Endothelial cell of umbilical vein (primary cell): Measurements from ENCODE around the gene LCT. TPM values are rescaled to one million over a fixed set of nuclear protein-coding genes. Genes with fewer than 3 reads are reported as not detected.

Experiments used
- BruUV-seq: library from RNA; stranded (reverse); fragments of 400-500 nt; replicated peaks from 2 replicates; lab custom pipeline; 2021; lab: Mats Ljungman, UMichigan
- CTCF ChIA-PET: fragments of 300-600, 350-600 bp; sonication (Branson Sonifier 250); formaldehyde crosslinking; loops from one replicate; lab custom pipeline; 2021; ENCODE audit warnings: antibody characterized with exemption, inconsistent platforms; lab: Charles Lee
- POLR2A ChIA-PET: fragments of 300-600, 350-600 bp; sonication (Branson Sonifier 250); formaldehyde crosslinking; loops from one replicate; lab custom pipeline; 2021; ENCODE audit warnings: antibody characterized with exemption, inconsistent platforms; lab: Charles Lee
- DNase-seq: peaks from one replicate; pipeline ENCODE4 v3.0.0-alpha.2; 2011; ENCODE audit warnings: low read depth, low spot score
- FAIRE-seq: peaks from 2 replicates; lab custom pipeline; 2011; peaks lifted over from hg19 to GRCh38; lab: Jason Lieb, UNC
- H2AFZ ChIP-seq: 2 replicates; pipeline ENCODE4 v1.6.0; 2012; ENCODE audit warnings: low read depth, low read length, control low read depth, inconsistent platforms
- H3K27ac ChIP-seq: 2 replicates; pipeline ENCODE4 v1.5.1; 2011; ENCODE audit warnings: low read depth, mild to moderate bottlenecking, control low read depth, low read length, moderate library complexity; ENCODE audit not compliant: insufficient read depth
- H3K27me3 ChIP-seq, 2 experiments: 2 replicates each; pipeline versions ENCODE4 v1.6.0 to v1.6.1; 2011; ENCODE audit warnings: low read length in 2 of 2, mixed read lengths in 1 of 2; ENCODE audit not compliant: control insufficient read depth in 2 of 2, insufficient read depth in 2 of 2
- H3K36me3 ChIP-seq, 2 experiments: 2 replicates in 1 of 2; 3 replicates in 1 of 2; pipeline ENCODE4 v1.5.1; 2011; ENCODE audit warnings: low read length in 2 of 2, mild to moderate bottlenecking in 1 of 2, moderate library complexity in 1 of 2; ENCODE audit not compliant: control insufficient read depth in 2 of 2, insufficient read depth in 2 of 2; ENCODE audit errors: extremely low read depth in 1 of 2
- H3K4me1 ChIP-seq: 3 replicates; pipeline ENCODE4 v1.5.1; 2011; ENCODE audit warnings: mild to moderate bottlenecking, low read length; ENCODE audit not compliant: control insufficient read depth, insufficient read depth; ENCODE audit errors: extremely low read depth
- H3K4me2 ChIP-seq: 2 replicates; pipeline ENCODE4 v1.6.1; 2011; ENCODE audit warnings: low read length, control low read depth, mixed read lengths; ENCODE audit not compliant: insufficient read depth
- H3K4me3 ChIP-seq, 3 experiments: fragments of 200-600 bp in 1 of 3; sonication (generic), shearing (Covaris generic) in 1 of 3; replicated peaks in 1 of 3; 2 replicates each; pipeline ENCODE4 v1.5.1; 2011 to 2016; ENCODE audit warnings: control low read depth in 3 of 3, low read length in 3 of 3, mild to moderate bottlenecking in 2 of 3, inconsistent platforms in 1 of 3, low read depth in 1 of 3, moderate library complexity in 1 of 3; ENCODE audit not compliant: insufficient read depth in 1 of 3
- H3K79me2 ChIP-seq: 2 replicates; pipeline ENCODE4 v1.6.0; 2012; ENCODE audit warnings: low read length, inconsistent platforms; ENCODE audit not compliant: control insufficient read depth, insufficient read depth
- H3K9ac ChIP-seq: replicated peaks from 2 replicates; pipeline ENCODE3; 2011; ENCODE audit warnings: low read length, control low read depth; ENCODE audit not compliant: insufficient read depth; ENCODE audit errors: extremely low read depth
- H3K9me1 ChIP-seq: replicated peaks from 3 replicates; pipeline ENCODE4 v1.6.0; 2011; ENCODE audit warnings: mild to moderate bottlenecking, low read length; ENCODE audit not compliant: control insufficient read depth, insufficient read depth; ENCODE audit errors: extremely low read depth
- H3K9me3 ChIP-seq: replicated peaks from 2 replicates; pipeline ENCODE4 v1.5.1; 2012; ENCODE audit warnings: low read length, inconsistent platforms; ENCODE audit not compliant: control insufficient read depth, insufficient read depth
- H4K20me1 ChIP-seq: replicated peaks from 2 replicates; pipeline ENCODE3; 2011; ENCODE audit warnings: mild to moderate bottlenecking, low read length; ENCODE audit not compliant: control insufficient read depth, insufficient read depth; ENCODE audit errors: extremely low read depth
- EZH2 ChIP-seq: IDR thresholded peaks from 2 replicates; pipeline ENCODE4 v1.6.1; 2012; ENCODE audit warnings: borderline replicate concordance, low read depth, mild to moderate bottlenecking, moderate library complexity, low read length, inconsistent platforms; ENCODE audit not compliant: severe bottlenecking
- FOS ChIP-seq: IDR thresholded peaks from 2 replicates; pipeline ENCODE4 v1.6.1; 2011; ENCODE audit warnings: mild to moderate bottlenecking, low read length, moderate library complexity, borderline replicate concordance; ENCODE audit not compliant: insufficient read depth
- GATA2 ChIP-seq: IDR thresholded peaks from 2 replicates; pipeline ENCODE4 v1.7.0; 2011; ENCODE audit warnings: low read depth, mild to moderate bottlenecking, moderate library complexity, mixed read lengths, low read length; ENCODE audit not compliant: insufficient read length, insufficient read depth
- JUN ChIP-seq: IDR thresholded peaks from 2 replicates; pipeline ENCODE4 v1.6.1; 2011; ENCODE audit warnings: borderline replicate concordance, low read depth; ENCODE audit not compliant: insufficient read length, insufficient read depth
- MYC ChIP-seq: IDR thresholded peaks from one replicate; pipeline ENCODE4 v1.6.1; 2011; ENCODE audit warnings: mild to moderate bottlenecking, low read depth, low read length
- POLR2A ChIP-seq: IDR thresholded peaks from 2 replicates; pipeline ENCODE4 v1.6.1; 2012; ENCODE audit warnings: low read depth, mild to moderate bottlenecking, control low read depth, low read length
- POLR2AphosphoS5 ChIP-seq: IDR thresholded peaks from 2 replicates; pipeline ENCODE4 v1.6.1; 2012; ENCODE audit warnings: low read depth, mild to moderate bottlenecking, control low read depth, low read length, moderate library complexity; ENCODE audit not compliant: insufficient read depth
- dilution Hi-C: fragments of 300-500 bp; cut with MboI; formaldehyde crosslinking; loops from one replicate; pipeline ENCODE4 v1.15.0; 2019; ENCODE audit warnings: low sequenced_read_pairs; ENCODE audit not compliant: extremely low pct_ligation_motif_present
- intact Hi-C: fragments of 100-400 bp; cut with micrococcal nuclease; formaldehyde crosslinking; loops from one replicate; pipeline ENCODE4 v1.10.0; 2022
- polyA plus RNA-seq, 4 experiments: library from polyadenylated mRNA; depleted of rRNA in 3 of 4; stranded (reverse) in 3 of 4; unstranded in 1 of 4; fragments of >200 nt; gene quantifications; 2 replicates each; pipeline versions ENCODE4 v1.2.1 to v1.2.3, GENCODE V29; 2011 to 2012; ENCODE audit warnings: missing spikeins in 1 of 4
- total RNA-seq: library from RNA; stranded (reverse); gene quantifications from 2 replicates; pipeline ENCODE4 v1.2.3, GENCODE V29; 2021
- TF ChIP-seq, protein P1 (sequence below), 2 donors: IDR thresholded peaks; 1 replicate in 1 of 2; 2 replicates in 1 of 2; pipeline ENCODE4 v1.5.1; 2011; ENCODE audit warnings: low read length in 2 of 2, mild to moderate bottlenecking in 2 of 2, moderate library complexity in 2 of 2, control low read depth in 1 of 2, inconsistent platforms in 1 of 2, low read depth in 1 of 2; ENCODE audit not compliant: insufficient read depth in 1 of 2; ENCODE audit errors: extremely low read depth in 1 of 2
- TF ChIP-seq, protein P2 (sequence below): IDR thresholded peaks from 2 replicates; pipeline ENCODE4 v1.6.1; 2011; ENCODE audit not compliant: insufficient read depth, insufficient read length

The LCT gene
- total and polyA plus RNA-seq, 2 donors (not counting 3 experiments of a cell fraction or from before 2014, with no cell fraction given) = 0.07 TPM; not detected in 1

DNA sequence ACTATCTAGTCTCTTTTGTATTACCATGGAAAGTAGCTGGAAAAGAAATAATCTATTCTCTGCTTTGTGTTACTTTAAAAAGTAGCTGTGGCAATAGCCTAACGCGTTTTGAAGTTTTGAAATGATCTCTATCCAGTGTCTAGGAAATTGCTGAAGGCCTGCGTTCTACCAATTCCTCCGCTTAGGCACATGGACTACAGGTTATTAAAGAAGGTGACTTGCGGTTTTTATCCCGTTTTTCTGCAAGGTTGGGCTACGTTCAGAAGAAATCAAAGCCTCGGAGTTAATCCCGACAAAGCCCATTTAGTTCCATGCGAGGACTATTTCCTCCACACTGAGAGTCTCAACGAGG is 96.0 kb downstream of the LCT start:
- no peak overlapping the region for H3K4me3 ChIP-seq
- intact Hi-C loops = loop anchor here (1.0 to 5.0 kb wide), 4 partner anchors 56 to 822 kb away; partner anchors contain the start of genes CCNT2, MCM6, R3HDM1 and ZRANB3

More for the DNA sequence above, 96.0 kb downstream of the LCT start:
- TF ChIP-seq GATA2 (no peak), EZH2 (no peak), MYC (no peak), POLR2A (no peak), FOS (no peak), JUN (no peak), POLR2AphosphoS5 (no peak)
- TF ChIP-seq, protein P1, sequence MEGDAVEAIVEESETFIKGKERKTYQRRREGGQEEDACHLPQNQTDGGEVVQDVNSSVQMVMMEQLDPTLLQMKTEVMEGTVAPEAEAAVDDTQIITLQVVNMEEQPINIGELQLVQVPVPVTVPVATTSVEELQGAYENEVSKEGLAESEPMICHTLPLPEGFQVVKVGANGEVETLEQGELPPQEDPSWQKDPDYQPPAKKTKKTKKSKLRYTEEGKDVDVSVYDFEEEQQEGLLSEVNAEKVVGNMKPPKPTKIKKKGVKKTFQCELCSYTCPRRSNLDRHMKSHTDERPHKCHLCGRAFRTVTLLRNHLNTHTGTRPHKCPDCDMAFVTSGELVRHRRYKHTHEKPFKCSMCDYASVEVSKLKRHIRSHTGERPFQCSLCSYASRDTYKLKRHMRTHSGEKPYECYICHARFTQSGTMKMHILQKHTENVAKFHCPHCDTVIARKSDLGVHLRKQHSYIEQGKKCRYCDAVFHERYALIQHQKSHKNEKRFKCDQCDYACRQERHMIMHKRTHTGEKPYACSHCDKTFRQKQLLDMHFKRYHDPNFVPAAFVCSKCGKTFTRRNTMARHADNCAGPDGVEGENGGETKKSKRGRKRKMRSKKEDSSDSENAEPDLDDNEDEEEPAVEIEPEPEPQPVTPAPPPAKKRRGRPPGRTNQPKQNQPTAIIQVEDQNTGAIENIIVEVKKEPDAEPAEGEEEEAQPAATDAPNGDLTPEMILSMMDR (IDR thresholded peaks at IDR 0.05; ENCODE audit: extremely low read depth in 1 of 2, insufficient read depth in 1 of 2, low read depth in 1 of 2, low read length in 2 of 2) = no peak
- TF ChIP-seq, protein P2, sequence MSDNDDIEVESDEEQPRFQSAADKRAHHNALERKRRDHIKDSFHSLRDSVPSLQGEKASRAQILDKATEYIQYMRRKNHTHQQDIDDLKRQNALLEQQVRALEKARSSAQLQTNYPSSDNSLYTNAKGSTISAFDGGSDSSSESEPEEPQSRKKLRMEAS = no peak
- H4K20me1 ChIP-seq = peaks cover 5% of the 10 kb centered on the region
- no peak overlapping the region for H3K9ac ChIP-seq
- ChIA-PET CTCF (interaction anchor here (1.0 to 1.6 kb wide), 3 partner anchors 31 to 752 kb away, joined by 3 to 5 read pairs (median 3); no protein-coding TSS in a partner anchor), POLR2A (no interaction called here)
- H2AFZ ChIP-seq = peak overlapping the region; percentile 99
- H3K27me3 ChIP-seq = no peaks in the 10 kb centered on the region
- H3K9me1 ChIP-seq = no peaks in the 10 kb centered on the region
- DNase-seq (no peak), FAIRE-seq (no peak)
- peaks cover 28% of the 10 kb centered on the region for H3K4me1 ChIP-seq
- no peaks in the 10 kb centered on the region for H3K36me3 ChIP-seq
- peak overlapping the region; percentile 12 for H3K27ac ChIP-seq
- dilution Hi-C loops = no loop called here
- no peaks in the 10 kb centered on the region for H3K9me3 ChIP-seq
- H3K4me2 ChIP-seq = peak overlapping the region; percentile 13
- TSS peak; percentile 41 for BruUV-seq
- H3K79me2 ChIP-seq = peaks cover 43% of the 10 kb centered on the region
